K562 (cell line): ENCODE data around the gene LRRC3B. TPM values are rescaled to one million over a fixed set of nuclear protein-coding genes. Genes with fewer than 3 reads are reported as not detected.

Source experiments
- ATAC-seq: fragments of 200-7000 bp; cut with Tn5 transposase; 3 replicates; pipeline ENCODE4 v1.9.1; 2020; ENCODE audit warnings: moderate library complexity
- BruUV-seq: library from RNA; stranded (reverse); fragments of 400-500 nt; replicated peaks from 2 replicates; lab custom pipeline; 2021; lab: Mats Ljungman, UMichigan
- CTCF ChIA-PET: fragments of 300-600 bp; formaldehyde crosslinking; extraction: SDS; loops from one replicate; lab custom pipeline; 2021; ENCODE audit warnings: low intra/inter-chr PET ratio; lab: Yijun Ruan, JAX
- POLR2A ChIA-PET: fragments of 300-600, 350-650 bp; sonication (Branson Sonifier 250); formaldehyde crosslinking; extraction: SDS; loops from one replicate; lab custom pipeline; 2021; ENCODE audit warnings: antibody characterized with exemption, inconsistent platforms; lab: Yijun Ruan, JAX
- DNase-seq, 4 experiments: peaks; one replicate each; pipeline versions ENCODE4 v3.0.0 to v3.0.0-alpha.2; 2011 to 2018; ENCODE audit warnings: low spot score in 3 of 4, mixed read lengths in 3 of 4; ENCODE audit errors: extremely low read depth in 1 of 4
- FAIRE-seq: peaks from 2 replicates; lab custom pipeline; 2011; peaks lifted over from hg19 to GRCh38; lab: Jason Lieb, UNC
- H2AFZ ChIP-seq: 2 replicates; pipeline ENCODE4 v1.6.0; 2011; ENCODE audit warnings: low read depth, low read length, control low read depth, inconsistent platforms
- H3K27ac ChIP-seq: fragments of 200-600 bp; 3 replicates; pipeline ENCODE4 v1.8.0; 2011; ENCODE audit warnings: low read depth, mild to moderate bottlenecking, control low read depth, inconsistent platforms, low read length, moderate library complexity, mixed read lengths; ENCODE audit errors: extremely low read depth
- H3K27me3 ChIP-seq, 2 experiments: fragments of 300-600 bp in 1 of 2; 2 replicates in 1 of 2; 3 replicates in 1 of 2; pipeline versions ENCODE4 v1.6.0 to v1.8.0; 2011; ENCODE audit warnings: inconsistent platforms in 2 of 2, low read length in 2 of 2, mild to moderate bottlenecking in 1 of 2, mixed read lengths in 1 of 2, moderate library complexity in 1 of 2; ENCODE audit not compliant: control insufficient read depth in 2 of 2, insufficient read depth in 2 of 2
- H3K36me3 ChIP-seq: fragments of 300-600 bp; 3 replicates; pipeline ENCODE4 v1.8.0; 2011; ENCODE audit warnings: mild to moderate bottlenecking, low read length, inconsistent platforms; ENCODE audit not compliant: control insufficient read depth, insufficient read depth
- H3K4me1 ChIP-seq, 2 experiments: fragments of 200-600 bp in 1 of 2; replicated peaks in 1 of 2; 2 replicates in 1 of 2; 3 replicates in 1 of 2; pipeline versions ENCODE4 v1.5.1 to v1.8.0; 2011; ENCODE audit warnings: inconsistent platforms in 2 of 2, low read length in 2 of 2, mild to moderate bottlenecking in 1 of 2, mixed read lengths in 1 of 2, moderate library complexity in 1 of 2; ENCODE audit not compliant: control insufficient read depth in 2 of 2, insufficient read depth in 2 of 2
- H3K4me2 ChIP-seq: 2 replicates; pipeline ENCODE4 v1.6.1; 2011; ENCODE audit warnings: low read length, control low read depth, inconsistent platforms, mixed read lengths; ENCODE audit not compliant: insufficient read depth
- H3K4me3 ChIP-seq: fragments of 200-600 bp; sonication (generic), shearing (Covaris generic); 2 replicates; pipeline ENCODE4 v1.5.1; 2016; ENCODE audit warnings: control low read depth, inconsistent platforms
- H3K79me2 ChIP-seq: fragments of 200-600 bp; 3 replicates; pipeline ENCODE4 v1.8.0; 2011; ENCODE audit warnings: low read length, inconsistent platforms; ENCODE audit not compliant: control insufficient read depth, insufficient read depth
- H3K9ac ChIP-seq, 2 experiments: 2 replicates each; pipeline versions ENCODE4 v1.6.0 to v1.6.1; 2011; ENCODE audit warnings: low read depth in 2 of 2, low read length in 2 of 2, control low read depth in 1 of 2, inconsistent platforms in 1 of 2, mild to moderate bottlenecking in 1 of 2, mixed read lengths in 1 of 2; ENCODE audit not compliant: insufficient read depth in 1 of 2
- H3K9me1 ChIP-seq: one replicate; pipeline ENCODE4 v1.6.0; 2011; ENCODE audit warnings: inconsistent platforms, mild to moderate bottlenecking, low read length, moderate library complexity; ENCODE audit not compliant: control insufficient read depth, insufficient read depth
- H3K9me3 ChIP-seq: replicated peaks from 2 replicates; pipeline ENCODE4 v1.5.1; 2011; ENCODE audit warnings: low read depth, low read length, inconsistent platforms; ENCODE audit not compliant: control insufficient read depth, insufficient read depth
- H4K20me1 ChIP-seq: replicated peaks from 2 replicates; pipeline ENCODE4 v1.6.1; 2011; ENCODE audit warnings: low read length, inconsistent platforms, mixed read lengths; ENCODE audit not compliant: control insufficient read depth, insufficient read depth
- EP400 ChIP-seq: fragments of 450-650 bp; IDR thresholded peaks from 2 replicates; pipeline ENCODE4 v1.6.1; 2017; ENCODE audit warnings: antibody characterized with exemption, mild to moderate bottlenecking, moderate library complexity
- KDM1A ChIP-seq, 2 experiments: fragments of 450-650 bp; IDR thresholded peaks; 2 replicates each; pipeline ENCODE4 v1.6.1; 2016; ENCODE audit warnings: mild to moderate bottlenecking in 2 of 2
- PTBP1 ChIP-seq: fragments of 200-400 bp; formaldehyde crosslinking; IDR thresholded peaks from 2 replicates; pipeline ENCODE4 v1.6.1; 2017; ENCODE audit warnings: low read depth, low read length
- RAD21 ChIP-seq, 2 experiments: fragments of 250-450 bp in 1 of 2; fragments of 450-650 bp in 1 of 2; sonication (Bioruptor Pico) in 1 of 2; formaldehyde crosslinking in 1 of 2; IDR thresholded peaks in 1 of 2; conservative IDR thresholded peaks in 1 of 2; 2 replicates each; pipeline versions ENCODE4 v1.4.0 to v1.8.0; 2020 to 2022; ENCODE audit warnings: mild to moderate bottlenecking in 2 of 2, moderate library complexity in 1 of 2
- SIN3A ChIP-seq, 2 experiments: fragments of 150-350 bp in 1 of 2; IDR thresholded peaks; 2 replicates each; pipeline ENCODE4 v1.6.1; 2011 to 2016; ENCODE audit warnings: borderline replicate concordance in 2 of 2, low read depth in 2 of 2, low read length in 2 of 2, mild to moderate bottlenecking in 2 of 2, moderate library complexity in 2 of 2; ENCODE audit not compliant: control insufficient read depth in 1 of 2
- SMARCB1 ChIP-seq: IDR thresholded peaks from 2 replicates; pipeline ENCODE4 v1.6.1; 2011; ENCODE audit warnings: improper control_type of control experiment, low read depth; ENCODE audit not compliant: insufficient read length
- ZKSCAN1 ChIP-seq: fragments of 150-350 bp; IDR thresholded peaks from 2 replicates; pipeline ENCODE4 v1.6.1; 2016; ENCODE audit warnings: low read depth, low read length
- ZNF23 ChIP-seq: fragments of 250-450 bp; sonication (Bioruptor Pico); IDR thresholded peaks from 2 replicates; pipeline ENCODE4 v1.4.0; 2020; ENCODE audit warnings: mild to moderate bottlenecking
- ZNF253 ChIP-seq: fragments of 250-450 bp; sonication (Bioruptor Pico); conservative IDR thresholded peaks from 2 replicates; pipeline ENCODE4 v1.6.1; 2021; ENCODE audit warnings: mild to moderate bottlenecking
- ZNF583 ChIP-seq: fragments of 250-450 bp; sonication (Bioruptor Pico); IDR thresholded peaks from 2 replicates; pipeline ENCODE4 v1.4.0; 2020
- WGBS: fragments of 100-300 bp; shearing (Covaris generic); methylation state at CpG from one replicate; pipeline ENCODE4 v1.1.6; 2016; ENCODE audit warnings: low coverage, mixed read lengths; ENCODE audit not compliant: insufficient coverage; ENCODE audit errors: missing lambda C conversion rate; 5-methylcytosine and 5-hydroxymethylcytosine counted together
- in situ Hi-C: fragments of 300-500 bp; cut with MboI; formaldehyde crosslinking; loops from 4 replicates; pipeline ENCODE4 v1.15.0; 2018; ENCODE audit warnings: inconsistent platforms, mixed read lengths
- intact Hi-C: fragments of 100-400 bp; cut with micrococcal nuclease; formaldehyde crosslinking; loops from 2 replicates; pipeline ENCODE4 v1.14.2; 2022
- polyA plus RNA-seq, 8 experiments: library from polyadenylated mRNA; depleted of rRNA in 4 of 8; stranded (reverse) in 5 of 8; unstranded in 3 of 8; fragments of >200 nt; fragmentation: Nextera tagmentation in 2 of 8; fragmentation: Illumina TruSeq in 1 of 8; extraction: Ambion mirVana in 2 of 8; extraction: Trizol in 1 of 8; gene quantifications; 2 replicates each; pipeline versions ENCODE4 v1.2.1 to v1.2.3, GENCODE V29; 2011 to 2014; ENCODE audit warnings: inconsistent platforms in 1 of 8, missing spikeins in 1 of 8
- total RNA-seq, 7 experiments: library from RNA; depleted of rRNA in 6 of 7; stranded (reverse); fragments of >200 nt in 6 of 7; fragmentation: Illumina TruSeq in 2 of 7; extraction: Trizol in 2 of 7; gene quantifications; 2 replicates each; pipeline versions ENCODE4 v1.2.1 to v1.2.3, GENCODE V29; 2011 to 2021; ENCODE audit warnings: low replicate concordance in 1 of 7
- TF ChIP-seq, protein P1 (sequence below): fragments of 250-450 bp; sonication (Bioruptor Pico); IDR thresholded peaks from 2 replicates; pipeline ENCODE4 v1.4.0; 2020; ENCODE audit warnings: mild to moderate bottlenecking
- TF ChIP-seq, protein P2 (sequence below): fragments of 450-650 bp; IDR thresholded peaks from 2 replicates; pipeline ENCODE4 v1.6.1; 2016; ENCODE audit warnings: low read depth, mild to moderate bottlenecking, moderate library complexity
- TF ChIP-seq, protein P3 (sequence below): fragments of 450-650 bp; IDR thresholded peaks from 2 replicates; pipeline ENCODE4 v1.6.1; 2014; ENCODE audit warnings: low read depth, mild to moderate bottlenecking, moderate library complexity, borderline replicate concordance

The LRRC3B gene
- total and polyA plus RNA-seq, 9 of the 15 experiments (the other 6 are each of a cell fraction or from before 2014, with no cell fraction given) = under 0.01 to 0.33 TPM; not detected in 7

DNA sequence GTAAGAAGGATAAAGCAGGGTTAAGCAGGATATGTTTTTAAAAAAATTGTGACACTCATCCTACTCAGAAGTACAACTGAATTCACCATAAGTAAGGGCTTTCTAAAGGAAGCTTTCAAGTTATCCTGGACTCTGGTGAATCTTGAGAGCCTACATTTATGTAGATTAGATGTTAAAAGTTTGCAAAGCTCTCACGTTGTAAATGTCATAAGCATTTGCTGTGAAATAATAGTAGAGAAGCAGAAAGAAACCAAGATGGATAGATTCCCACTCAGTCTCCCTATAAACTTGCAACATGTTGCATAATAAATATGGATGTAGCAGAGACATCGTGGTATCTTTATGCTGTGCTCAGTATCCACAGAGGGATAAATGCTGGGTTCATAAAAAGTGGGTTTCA is 77.0 kb downstream of the LRRC3B start:
- no peak overlapping the region for H2AFZ ChIP-seq
- no peaks in the 10 kb centered on the region for H3K36me3 ChIP-seq
- 0% methylated on average over 2 of the region's 2 CpGs for WGBS
- H3K79me2 ChIP-seq = no peaks in the 10 kb centered on the region
- ATAC-seq = no peak
- H3K9ac ChIP-seq = no peak overlapping the region
- no peak for TF ChIP-seq KDM1A (IDR thresholded peaks at IDR 0.05)
- no peak for TF ChIP-seq SMARCB1
- TF ChIP-seq SIN3A (IDR thresholded peaks at IDR 0.05; ENCODE audit: borderline replicate concordance in 2 of 2, control insufficient read depth in 1 of 2, low read depth in 2 of 2, low read length in 2 of 2) = no peak
- TF ChIP-seq ZNF583 (CRISPR knock-in tag) = no peak
- TF ChIP-seq RAD21 (CRISPR knock-in tag; conservative IDR thresholded peaks at IDR 0.05 in 1 of 2, IDR thresholded peaks at IDR 0.05 in 1 of 2) = no peak
- TF ChIP-seq ZNF253 (CRISPR knock-in tag) = no peak
- TF ChIP-seq, protein P1, sequence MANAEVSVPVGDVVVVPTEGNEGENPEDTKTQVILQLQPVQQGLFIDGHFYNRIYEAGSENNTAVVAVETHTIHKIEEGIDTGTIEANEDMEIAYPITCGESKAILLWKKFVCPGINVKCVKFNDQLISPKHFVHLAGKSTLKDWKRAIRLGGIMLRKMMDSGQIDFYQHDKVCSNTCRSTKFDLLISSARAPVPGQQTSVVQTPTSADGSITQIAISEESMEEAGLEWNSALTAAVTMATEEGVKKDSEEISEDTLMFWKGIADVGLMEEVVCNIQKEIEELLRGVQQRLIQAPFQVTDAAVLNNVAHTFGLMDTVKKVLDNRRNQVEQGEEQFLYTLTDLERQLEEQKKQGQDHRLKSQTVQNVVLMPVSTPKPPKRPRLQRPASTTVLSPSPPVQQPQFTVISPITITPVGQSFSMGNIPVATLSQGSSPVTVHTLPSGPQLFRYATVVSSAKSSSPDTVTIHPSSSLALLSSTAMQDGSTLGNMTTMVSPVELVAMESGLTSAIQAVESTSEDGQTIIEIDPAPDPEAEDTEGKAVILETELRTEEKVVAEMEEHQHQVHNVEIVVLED = no peak
- TF ChIP-seq, protein P2, sequence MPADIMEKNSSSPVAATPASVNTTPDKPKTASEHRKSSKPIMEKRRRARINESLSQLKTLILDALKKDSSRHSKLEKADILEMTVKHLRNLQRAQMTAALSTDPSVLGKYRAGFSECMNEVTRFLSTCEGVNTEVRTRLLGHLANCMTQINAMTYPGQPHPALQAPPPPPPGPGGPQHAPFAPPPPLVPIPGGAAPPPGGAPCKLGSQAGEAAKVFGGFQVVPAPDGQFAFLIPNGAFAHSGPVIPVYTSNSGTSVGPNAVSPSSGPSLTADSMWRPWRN = no peak
- no peak for TF ChIP-seq ZKSCAN1
- no peak for TF ChIP-seq EP400
- no peak for TF ChIP-seq PTBP1
- TF ChIP-seq ZNF23 = no peak
- TF ChIP-seq, protein P3, sequence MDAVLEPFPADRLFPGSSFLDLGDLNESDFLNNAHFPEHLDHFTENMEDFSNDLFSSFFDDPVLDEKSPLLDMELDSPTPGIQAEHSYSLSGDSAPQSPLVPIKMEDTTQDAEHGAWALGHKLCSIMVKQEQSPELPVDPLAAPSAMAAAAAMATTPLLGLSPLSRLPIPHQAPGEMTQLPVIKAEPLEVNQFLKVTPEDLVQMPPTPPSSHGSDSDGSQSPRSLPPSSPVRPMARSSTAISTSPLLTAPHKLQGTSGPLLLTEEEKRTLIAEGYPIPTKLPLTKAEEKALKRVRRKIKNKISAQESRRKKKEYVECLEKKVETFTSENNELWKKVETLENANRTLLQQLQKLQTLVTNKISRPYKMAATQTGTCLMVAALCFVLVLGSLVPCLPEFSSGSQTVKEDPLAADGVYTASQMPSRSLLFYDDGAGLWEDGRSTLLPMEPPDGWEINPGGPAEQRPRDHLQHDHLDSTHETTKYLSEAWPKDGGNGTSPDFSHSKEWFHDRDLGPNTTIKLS = no peak
- CTCF ChIA-PET = no interaction called here
- H3K9me3 ChIP-seq = no peaks in the 10 kb centered on the region
- in situ Hi-C loops = no loop called here
- H3K4me1 ChIP-seq = no peaks in the 10 kb centered on the region
- no peaks in the 10 kb centered on the region for H3K9me1 ChIP-seq
- no peaks in the 10 kb centered on the region for H3K27me3 ChIP-seq
- no peak overlapping the region for H3K4me3 ChIP-seq
- intact Hi-C loops = no loop called here
- no peaks in the 10 kb centered on the region for H4K20me1 ChIP-seq
- no peak overlapping the region for H3K4me2 ChIP-seq
- DNase-seq = no peak
- no peak for FAIRE-seq
- BruUV-seq = no TSS peak
- POLR2A ChIA-PET = no interaction called here
- no peak overlapping the region for H3K27ac ChIP-seq
